Neural progenitor cell (in vitro differentiated cells): Measurements from ENCODE around the gene NOL3. TPM values are rescaled to one million over a fixed set of nuclear protein-coding genes. Genes with fewer than 3 reads are reported as not detected.

Experiments used
- DNase-seq: peaks from one replicate; pipeline ENCODE4 v3.0.0-alpha.2; 2016; ENCODE audit warnings: low spot score
- H2AFZ ChIP-seq: fragments of 200-600 bp; sonication (generic); replicated peaks from 2 replicates; pipeline ENCODE4 v1.6.1; 2016; ENCODE audit warnings: antibody characterized with exemption
- H3F3A ChIP-seq: fragments of 200-600 bp; sonication (generic); 2 replicates; pipeline ENCODE4 v1.6.1; 2016; ENCODE audit warnings: antibody characterized with exemption, low read depth
- H3K27ac ChIP-seq: fragments of 200-600 bp; sonication (generic); 2 replicates; pipeline ENCODE4 v1.5.1; 2016; ENCODE audit warnings: mild to moderate bottlenecking
- H3K27me3 ChIP-seq: fragments of 200-600 bp; sonication (generic); 2 replicates; pipeline ENCODE4 v1.6.1; 2016; ENCODE audit warnings: mild to moderate bottlenecking, moderate library complexity
- H3K36me3 ChIP-seq: fragments of 200-600 bp; sonication (generic); 2 replicates; pipeline ENCODE4 v1.5.1; 2016
- H3K4me1 ChIP-seq: fragments of 200-600 bp; sonication (generic); 2 replicates; pipeline ENCODE4 v1.6.1; 2016; ENCODE audit warnings: mixed run types
- H3K4me2 ChIP-seq: fragments of 200-600 bp; sonication (generic); 2 replicates; pipeline ENCODE4 v1.6.1; 2016
- H3K4me3 ChIP-seq: fragments of 200-600 bp; sonication (generic); 2 replicates; pipeline ENCODE4 v1.5.1; 2016
- H3K79me2 ChIP-seq: fragments of 200-600 bp; sonication (generic); 2 replicates; pipeline ENCODE4 v1.6.1; 2016; ENCODE audit warnings: low read depth
- H3K9ac ChIP-seq: fragments of 200-600 bp; sonication (generic); 2 replicates; pipeline ENCODE4 v1.6.1; 2016
- H3K9me3 ChIP-seq: fragments of 200-600 bp; sonication (generic); 2 replicates; pipeline ENCODE4 v1.5.1; 2016; ENCODE audit warnings: low read depth
- H4K20me1 ChIP-seq: fragments of 200-600 bp; sonication (generic); 2 replicates; pipeline ENCODE4 v1.6.1; 2016; ENCODE audit warnings: low read depth
- H3K27ac Mint-ChIP-seq: 3 replicates; pipeline ENCODE4 v1.8.0; 2021; ENCODE audit warnings: mixed read lengths
- H3K27me3 Mint-ChIP-seq: 2 replicates; pipeline ENCODE4 v1.8.0; 2022; ENCODE audit warnings: low read depth, mild to moderate bottlenecking, inconsistent platforms, moderate library complexity, mixed read lengths; ENCODE audit not compliant: insufficient read depth
- H3K36me3 Mint-ChIP-seq: 3 replicates; pipeline ENCODE4 v1.8.0; 2021; ENCODE audit warnings: mixed read lengths
- H3K4me1 Mint-ChIP-seq: 3 replicates; pipeline ENCODE4 v1.8.0; 2021; ENCODE audit warnings: mixed read lengths
- H3K4me3 Mint-ChIP-seq: 3 replicates; pipeline ENCODE4 v1.8.0; 2021; ENCODE audit warnings: mild to moderate bottlenecking, moderate library complexity, mixed read lengths
- H3K9me3 Mint-ChIP-seq: 3 replicates; pipeline ENCODE4 v1.8.0; 2020; ENCODE audit warnings: mixed read lengths
- EZH2 ChIP-seq: fragments of 200-600 bp; sonication (generic); IDR thresholded peaks from 2 replicates; pipeline ENCODE4 v1.6.1; 2017; ENCODE audit warnings: antibody characterized with exemption, mild to moderate bottlenecking, moderate library complexity
- EZH2phosphoT487 ChIP-seq: fragments of 200-600 bp; sonication (generic); IDR thresholded peaks from 2 replicates; pipeline ENCODE4 v1.6.1; 2017; ENCODE audit warnings: antibody characterized with exemption
- total RNA-seq: library from RNA; depleted of rRNA; stranded (reverse); fragments of >200 nt; gene quantifications from 2 replicates; pipeline ENCODE4 v1.2.3, GENCODE V29; 2015; ENCODE audit warnings: low replicate concordance
- TF ChIP-seq, protein P1 (sequence below): fragments of 200-600 bp; sonication (generic); IDR thresholded peaks from 2 replicates; pipeline ENCODE4 v1.5.1; 2017; ENCODE audit warnings: antibody characterized with exemption, mild to moderate bottlenecking

NOL3 gene
- total RNA-seq, 1 donor from 2014 or later = 0.37 TPM

DNA sequence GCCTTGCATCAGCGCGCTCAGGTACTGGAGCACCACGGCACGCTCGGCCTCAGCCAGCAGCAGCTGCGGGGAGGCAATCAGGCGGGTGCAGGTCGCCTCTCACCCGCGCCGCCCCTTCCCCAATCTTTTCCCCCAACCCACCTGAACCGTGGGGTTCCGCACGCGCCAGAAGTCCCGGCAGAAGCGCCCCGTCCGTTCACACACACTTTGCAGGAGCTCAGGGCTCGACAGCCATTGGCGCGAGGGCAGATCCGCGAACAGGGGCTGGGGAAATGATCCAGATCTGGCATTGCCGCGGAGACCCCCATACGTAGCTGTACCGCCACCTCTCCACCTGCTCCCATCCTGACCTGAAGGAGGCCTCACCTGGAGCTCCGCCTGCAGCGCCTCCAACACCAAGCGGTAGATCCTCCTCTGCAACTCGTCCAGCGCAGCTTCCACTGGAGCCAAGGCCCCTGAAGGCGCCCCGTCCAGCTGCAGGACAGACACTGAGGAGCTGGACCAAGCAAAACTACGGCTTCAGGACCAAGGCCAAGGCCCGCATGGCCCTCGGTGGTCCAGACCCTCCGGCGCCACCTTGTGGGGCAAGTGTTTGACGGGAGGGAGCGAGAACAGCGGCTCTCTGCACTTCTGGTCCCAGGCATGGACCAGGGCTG lies 14.8 kb downstream of the NOL3 start:
- TF ChIP-seq EZH2phosphoT487 (no peak), EZH2 (peak; percentile 59)
- TF ChIP-seq, protein P1, sequence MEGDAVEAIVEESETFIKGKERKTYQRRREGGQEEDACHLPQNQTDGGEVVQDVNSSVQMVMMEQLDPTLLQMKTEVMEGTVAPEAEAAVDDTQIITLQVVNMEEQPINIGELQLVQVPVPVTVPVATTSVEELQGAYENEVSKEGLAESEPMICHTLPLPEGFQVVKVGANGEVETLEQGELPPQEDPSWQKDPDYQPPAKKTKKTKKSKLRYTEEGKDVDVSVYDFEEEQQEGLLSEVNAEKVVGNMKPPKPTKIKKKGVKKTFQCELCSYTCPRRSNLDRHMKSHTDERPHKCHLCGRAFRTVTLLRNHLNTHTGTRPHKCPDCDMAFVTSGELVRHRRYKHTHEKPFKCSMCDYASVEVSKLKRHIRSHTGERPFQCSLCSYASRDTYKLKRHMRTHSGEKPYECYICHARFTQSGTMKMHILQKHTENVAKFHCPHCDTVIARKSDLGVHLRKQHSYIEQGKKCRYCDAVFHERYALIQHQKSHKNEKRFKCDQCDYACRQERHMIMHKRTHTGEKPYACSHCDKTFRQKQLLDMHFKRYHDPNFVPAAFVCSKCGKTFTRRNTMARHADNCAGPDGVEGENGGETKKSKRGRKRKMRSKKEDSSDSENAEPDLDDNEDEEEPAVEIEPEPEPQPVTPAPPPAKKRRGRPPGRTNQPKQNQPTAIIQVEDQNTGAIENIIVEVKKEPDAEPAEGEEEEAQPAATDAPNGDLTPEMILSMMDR = peak; percentile 83
- Histone ChIP-seq H3K79me2 (peaks cover 11% of the 10 kb centered on the region), H3K4me1 (peaks cover 12% of the 10 kb centered on the region), H3F3A (peaks cover 15% of the 10 kb centered on the region), H3K4me3 (no peak overlapping the region), H3K4me2 (peak overlapping the region; percentile 96), H3K27ac (no peak overlapping the region), H3K9me3 (no peaks in the 10 kb centered on the region), H3K36me3 (no peaks in the 10 kb centered on the region), H2AFZ (no peak overlapping the region), H3K27me3 (peaks cover 33% of the 10 kb centered on the region), H4K20me1 (peaks cover 29% of the 10 kb centered on the region), H3K9ac (no peak overlapping the region)
- H3K27ac Mint-ChIP-seq = peak overlapping the region; percentile 88
- DNase-seq = peak; percentile 94
- H3K9me3 Mint-ChIP-seq = no peaks in the 10 kb centered on the region
- H3K4me1 Mint-ChIP-seq = peaks cover 9% of the 10 kb centered on the region
- H3K4me3 Mint-ChIP-seq = peak overlapping the region; percentile 92
- H3K27me3 Mint-ChIP-seq = peaks cover 14% of the 10 kb centered on the region
- no peaks in the 10 kb centered on the region for H3K36me3 Mint-ChIP-seq

DNA sequence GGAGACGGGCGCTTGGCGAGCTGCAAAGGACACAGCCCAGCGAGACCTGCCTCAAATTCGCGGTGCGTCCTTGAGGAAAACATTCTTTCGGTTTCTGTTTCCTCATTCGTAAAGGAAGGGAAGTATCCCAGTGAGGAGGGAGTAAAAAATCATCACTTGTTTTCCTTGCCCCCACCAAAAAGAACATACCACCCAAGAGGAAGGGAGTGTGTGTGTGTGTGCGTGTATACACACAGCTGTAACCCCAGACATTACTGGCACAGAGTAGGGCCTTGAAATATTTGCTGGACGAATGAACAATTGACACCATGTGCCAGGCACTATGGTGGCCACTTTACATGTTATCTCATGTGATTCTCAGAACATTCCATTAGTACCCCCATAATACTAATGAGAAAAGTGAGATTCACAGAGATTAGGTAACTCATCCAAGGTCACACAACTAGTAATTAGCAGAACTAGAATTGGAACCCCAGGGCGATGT lies 15.4 kb downstream of the NOL3 start:
- Histone ChIP-seq H3K27me3 (peaks cover 33% of the 10 kb centered on the region), H3K9ac (no peak overlapping the region), H4K20me1 (peaks cover 23% of the 10 kb centered on the region), H3F3A (peaks cover 15% of the 10 kb centered on the region), H3K9me3 (no peaks in the 10 kb centered on the region), H3K27ac (no peak overlapping the region), H3K4me1 (peaks cover 12% of the 10 kb centered on the region), H3K79me2 (peaks cover 11% of the 10 kb centered on the region), H3K4me3 (no peak overlapping the region), H3K36me3 (no peaks in the 10 kb centered on the region), H3K4me2 (no peak overlapping the region), H2AFZ (no peak overlapping the region)
- peaks cover 9% of the 10 kb centered on the region for H3K4me1 Mint-ChIP-seq
- H3K27ac Mint-ChIP-seq = no peak overlapping the region
- H3K27me3 Mint-ChIP-seq = peaks cover 14% of the 10 kb centered on the region
- H3K9me3 Mint-ChIP-seq = no peaks in the 10 kb centered on the region
- no peak for DNase-seq
- H3K36me3 Mint-ChIP-seq = no peaks in the 10 kb centered on the region
- H3K4me3 Mint-ChIP-seq = peak overlapping the region; percentile 92
- TF ChIP-seq EZH2phosphoT487 (no peak), EZH2 (no peak)
- TF ChIP-seq, protein P1 = no peak

GRCh38 chr16:67186550-67186950 lies 16.2 kb downstream of the NOL3 start:
- TF ChIP-seq EZH2 (no peak), EZH2phosphoT487 (no peak)
- TF ChIP-seq, protein P1 = no peak
- peaks cover 14% of the 10 kb centered on the region for H3K27me3 Mint-ChIP-seq

More at GRCh38 chr16:67186550-67186950, 16.2 kb downstream of the NOL3 start:
- Histone ChIP-seq H3K4me2 (no peak overlapping the region), H3K4me3 (no peak overlapping the region), H3K4me1 (peaks cover 12% of the 10 kb centered on the region), H3K27me3 (peaks cover 33% of the 10 kb centered on the region), H4K20me1 (peaks cover 23% of the 10 kb centered on the region), H3F3A (peaks cover 15% of the 10 kb centered on the region), H3K9ac (no peak overlapping the region), H2AFZ (no peak overlapping the region), H3K27ac (no peak overlapping the region), H3K36me3 (no peaks in the 10 kb centered on the region), H3K79me2 (peaks cover 11% of the 10 kb centered on the region), H3K9me3 (no peaks in the 10 kb centered on the region)
- Mint-ChIP-seq H3K9me3 (no peaks in the 10 kb centered on the region), H3K4me3 (peak overlapping the region; percentile 71), H3K36me3 (no peaks in the 10 kb centered on the region), H3K27ac (no peak overlapping the region), H3K4me1 (peaks cover 11% of the 10 kb centered on the region)
- DNase-seq = no peak
